ENCODE measurements around the gene ZEB1. TPM values are rescaled to one million over a fixed set of nuclear protein-coding genes. Genes with fewer than 3 reads are reported as not detected.
A peak's percentile ranks its signal among the peaks of the same experiment; 100 is the strongest.

The ZEB1 gene
- total and polyA plus RNA-seq, 2 of the 13 experiments (the other 11 are each of a cell fraction or from before 2014, with no cell fraction given), result 9.6 to 18.0 TPM

GRCh38 chr10:31318382-31318853, 598 bp upstream of the ZEB1 start (continued):
- no peak for TF ChIP-seq CENPBD1 (CRISPR knock-in tag; IDR thresholded peaks at IDR 0.05; ENCODE audit: borderline replicate concordance, low read depth)
- peak; percentile 88 for TF ChIP-seq HNRNPL (IDR thresholded peaks at IDR 0.05; ENCODE audit: low read depth, low read length)
- peak; percentile 74; the same call in 1 of the 2 replicates for TF ChIP-seq NRL (CRISPR knock-in tag; IDR thresholded peaks at IDR 0.05; ENCODE audit: borderline replicate concordance)
- TF ChIP-seq AGO2 (optimal IDR thresholded peaks at IDR 0.05; ENCODE audit: low read depth, low read length), result peak; percentile 33
- 0 out of 2 replicates have a peak, but pooled peaks have one; percentile 22 for TF ChIP-seq POLR2G (IDR thresholded peaks at IDR 0.05; ENCODE audit: low read depth, low read length)
- 0 out of 2 replicates have a peak, but pooled peaks have one; percentile 16 for TF ChIP-seq KDM4B (CRISPR knock-in tag; IDR thresholded peaks at IDR 0.05)
- 0 out of 2 replicates have a peak, but pooled peaks have one; percentile 14 for TF ChIP-seq ZNF746 (CRISPR knock-in tag; IDR thresholded peaks at IDR 0.05)
- peak; percentile 19; the same call in 1 of the 2 replicates for TF ChIP-seq ZHX1 (CRISPR knock-in tag; IDR thresholded peaks at IDR 0.05; ENCODE audit: low read depth)
- TF ChIP-seq ZNF772 (CRISPR knock-in tag; IDR thresholded peaks at IDR 0.05), result no peak
- TF ChIP-seq ZNF770 (CRISPR knock-in tag; IDR thresholded peaks at IDR 0.05), result 0 out of 2 replicates have a peak, but pooled peaks have one; percentile 33
- TF ChIP-seq FOXA3 (CRISPR knock-in tag; IDR thresholded peaks at IDR 0.05), result 0 out of 2 replicates have a peak, but pooled peaks have one; percentile 0
- TF ChIP-seq HNF4A (CRISPR knock-in tag; IDR thresholded peaks at IDR 0.05), result 0 out of 2 replicates have a peak, but pooled peaks have one; percentile 23
- TF ChIP-seq RORA (CRISPR knock-in tag; IDR thresholded peaks at IDR 0.05), result no peak
- 0 out of 2 replicates have a peak, but pooled peaks have one; percentile 61 for TF ChIP-seq ZNF446 (CRISPR knock-in tag; IDR thresholded peaks at IDR 0.05)
- TF ChIP-seq DR1 (CRISPR knock-in tag; IDR thresholded peaks at IDR 0.05), result no peak
- TF ChIP-seq ATF5 (CRISPR knock-in tag; IDR thresholded peaks at IDR 0.05; ENCODE audit: low read depth), result 0 out of 2 replicates have a peak, but pooled peaks have one; percentile 12
- peak; percentile 73 for TF ChIP-seq IKZF4 (CRISPR knock-in tag; IDR thresholded peaks at IDR 0.05; ENCODE audit: borderline replicate concordance, low read depth, not compliant biosample characterization)
- TF ChIP-seq KDM5B (CRISPR knock-in tag; IDR thresholded peaks at IDR 0.05; ENCODE audit: borderline replicate concordance), result peak; percentile 25; the same call in 1 of the 2 replicates
- TF ChIP-seq FOXC1 (CRISPR knock-in tag; IDR thresholded peaks at IDR 0.05; ENCODE audit: borderline replicate concordance), result peak; percentile 4; the same call in 1 of the 2 replicates
- TF ChIP-seq ZIK1 (CRISPR knock-in tag; IDR thresholded peaks at IDR 0.05; ENCODE audit: borderline replicate concordance, low read depth), result no peak
- no peak for TF ChIP-seq ZBTB8A (CRISPR knock-in tag; IDR thresholded peaks at IDR 0.05; ENCODE audit: borderline replicate concordance, low read depth)
